GM18499 (cell line): ENCODE measurements around the gene PREX1.
"Not testable (repeated sequence)": the region's sequence is repeated elsewhere in the genome, so short reads cannot be mapped to it uniquely, and the experiment has no call there.

Experiments
- ATAC-seq: cut with Tn5 transposase; IDR thresholded peaks from one replicate; pipeline ENCODE4 v1.9.1; 2021; ENCODE audit warnings: moderate number of reproducible peaks; ENCODE audit not compliant: insufficient read depth, unreplicated experiment

PREX1 gene

DNA sequence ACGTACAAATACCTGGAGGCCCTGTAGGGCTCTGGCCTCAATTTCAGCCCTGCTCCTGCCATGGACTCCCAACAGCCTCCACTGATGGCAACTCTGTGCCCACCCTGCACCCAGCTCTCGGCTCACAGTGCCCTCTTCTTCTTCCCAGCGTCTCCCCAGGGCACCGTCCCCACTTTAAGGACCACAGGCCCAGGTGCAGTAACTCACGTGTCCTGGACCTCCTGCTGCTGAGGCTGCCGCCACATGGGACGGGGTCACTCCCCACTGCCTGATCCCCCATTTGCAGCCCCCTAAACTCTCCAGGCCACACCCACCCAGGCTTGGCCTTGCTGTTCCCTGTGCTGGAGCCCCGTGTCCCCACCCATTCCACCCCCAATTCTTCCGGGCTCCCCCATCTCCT is 223.4 kb downstream of the PREX1 start:
- no peak for ATAC-seq

DNA sequence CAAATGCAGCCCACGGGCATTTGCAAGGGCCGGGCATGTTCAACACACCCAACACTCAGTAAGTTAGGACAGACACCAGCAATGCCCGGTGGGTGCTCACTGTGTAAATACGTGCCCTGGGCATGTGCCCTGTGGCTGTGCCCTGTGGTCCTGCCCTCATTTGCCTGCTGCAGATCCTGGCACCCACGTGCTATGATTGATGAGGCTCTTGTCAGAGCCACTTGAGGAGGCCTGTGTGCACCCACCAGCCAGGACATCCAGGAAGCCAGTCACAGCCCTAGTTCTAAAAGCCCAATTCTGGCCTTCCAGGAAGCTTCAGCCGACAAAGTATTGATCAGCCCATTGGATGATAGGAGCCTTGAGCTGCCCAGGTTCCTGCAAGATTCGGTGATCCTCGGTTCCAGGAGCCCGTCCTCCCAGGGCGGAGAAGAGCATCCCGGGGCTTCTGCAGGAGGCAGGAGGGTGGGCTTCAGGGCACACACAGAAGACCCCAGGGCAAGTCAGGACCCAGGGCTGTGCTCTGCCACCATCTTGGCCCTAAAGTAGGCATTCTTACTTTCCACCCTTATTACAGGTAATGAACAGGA is 223.9 kb downstream of the PREX1 start:
- ATAC-seq, result no peak

DNA sequence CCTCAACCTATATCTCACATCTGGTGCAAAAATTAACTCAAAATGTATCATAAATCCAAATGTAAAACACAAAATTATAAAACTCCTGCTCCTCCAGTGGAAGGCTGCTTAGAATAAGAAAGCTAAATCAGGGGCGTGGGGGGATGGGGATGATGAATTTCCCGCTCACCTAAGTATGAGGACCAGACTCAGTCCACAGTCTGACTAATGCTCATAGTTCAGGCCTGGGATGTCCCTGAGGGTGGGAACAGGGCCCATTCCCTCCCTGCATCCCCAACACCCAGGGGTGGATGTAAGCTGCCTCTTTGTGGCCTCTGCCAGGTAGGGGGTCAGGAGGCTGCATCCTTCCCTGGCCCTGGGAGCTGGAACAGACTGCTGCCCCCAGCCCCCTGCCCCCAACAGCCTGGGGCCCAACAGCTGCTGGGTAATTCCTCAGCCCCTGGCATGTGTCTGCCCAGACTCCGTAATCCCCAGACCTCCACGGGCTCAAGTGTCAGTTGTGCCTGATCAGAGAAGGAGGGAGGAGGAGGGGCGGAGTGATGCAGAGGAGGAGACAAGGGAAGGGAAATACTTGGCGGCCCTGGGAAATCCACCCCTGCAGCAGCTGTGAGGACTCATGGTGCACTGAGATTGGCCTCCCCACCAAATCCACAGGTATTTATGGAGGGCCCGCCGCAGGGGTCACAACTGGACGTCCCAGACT is 224.5 kb downstream of the PREX1 start:
- ATAC-seq, result no peak

DNA sequence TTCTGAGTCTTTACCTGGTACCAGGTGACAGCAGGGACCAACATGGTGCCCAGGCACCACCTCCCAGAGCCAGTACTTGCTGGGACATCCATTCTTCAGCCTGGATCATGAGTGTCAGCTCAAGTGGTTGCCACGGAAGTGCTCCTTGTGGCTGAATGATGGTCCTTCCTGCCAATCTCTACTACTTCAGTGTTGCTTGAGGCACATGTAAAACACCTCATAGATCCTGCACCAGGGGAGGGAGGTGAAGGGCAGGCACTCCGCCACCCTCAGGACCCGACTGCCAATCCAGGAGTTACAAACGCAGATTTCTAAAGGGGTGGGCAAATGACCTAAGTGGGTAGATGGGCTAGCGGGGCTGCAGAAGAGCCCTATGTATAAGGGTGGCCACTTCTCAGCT is 226.0 kb downstream of the PREX1 start:
- no peak for ATAC-seq

DNA sequence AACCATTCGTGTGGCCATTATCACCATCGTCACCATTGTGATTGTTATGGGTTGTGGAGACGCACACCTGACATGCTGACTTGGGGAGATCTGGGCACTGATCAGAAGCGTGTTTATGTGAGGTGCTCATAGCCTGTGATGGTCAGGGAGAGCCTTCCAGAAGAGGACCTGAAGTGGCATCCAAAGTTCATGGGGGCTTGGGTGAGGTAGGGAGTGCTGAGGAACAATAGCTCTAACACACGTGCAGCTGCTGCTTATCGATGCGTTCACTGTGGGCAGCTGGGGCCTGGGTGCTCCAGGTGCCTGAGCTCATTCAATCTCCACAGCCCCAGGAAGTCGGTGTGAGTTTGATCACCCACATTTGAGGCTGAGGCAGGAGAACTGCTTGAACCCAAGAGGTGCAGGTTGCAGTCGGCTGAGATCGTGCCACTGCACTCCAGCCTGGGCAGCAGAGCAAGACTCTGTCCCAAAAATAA is 227.3 kb downstream of the PREX1 start:
- ATAC-seq, result no peak

DNA sequence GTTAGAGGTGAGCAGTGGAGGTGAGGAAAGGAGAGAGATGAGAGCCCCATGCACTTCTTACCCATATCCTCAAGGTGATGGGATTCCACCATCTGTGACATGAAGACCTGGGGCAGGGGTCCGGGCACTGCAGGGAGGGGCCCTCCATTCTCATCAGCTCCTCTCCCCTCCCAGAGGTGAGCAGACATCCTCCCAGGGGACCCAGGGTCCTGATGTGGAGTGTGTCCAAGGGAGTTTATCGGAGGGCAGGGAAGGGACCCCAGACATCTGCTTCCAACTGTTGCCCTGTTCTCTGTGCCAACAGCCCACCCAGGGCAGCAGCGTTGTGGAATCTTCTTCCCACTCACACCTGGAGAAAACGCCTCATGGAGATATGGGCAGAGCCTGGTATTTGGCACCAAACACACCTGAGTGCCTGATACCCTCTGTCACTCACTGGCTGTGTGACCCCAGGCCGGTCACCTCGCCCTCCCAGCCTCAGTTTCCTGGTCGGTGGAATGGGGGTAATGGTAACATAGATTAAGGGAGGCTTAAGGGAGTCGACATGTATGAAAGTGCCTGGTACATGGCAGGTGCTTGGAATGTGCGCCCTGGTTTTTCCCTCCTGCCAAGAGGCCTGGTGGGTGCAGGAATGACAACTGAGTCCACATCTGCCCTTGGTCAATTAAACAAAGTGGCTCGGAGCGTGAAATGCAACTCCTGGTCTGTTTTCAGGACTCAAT is 227.9 kb downstream of the PREX1 start:
- no peak for ATAC-seq

DNA sequence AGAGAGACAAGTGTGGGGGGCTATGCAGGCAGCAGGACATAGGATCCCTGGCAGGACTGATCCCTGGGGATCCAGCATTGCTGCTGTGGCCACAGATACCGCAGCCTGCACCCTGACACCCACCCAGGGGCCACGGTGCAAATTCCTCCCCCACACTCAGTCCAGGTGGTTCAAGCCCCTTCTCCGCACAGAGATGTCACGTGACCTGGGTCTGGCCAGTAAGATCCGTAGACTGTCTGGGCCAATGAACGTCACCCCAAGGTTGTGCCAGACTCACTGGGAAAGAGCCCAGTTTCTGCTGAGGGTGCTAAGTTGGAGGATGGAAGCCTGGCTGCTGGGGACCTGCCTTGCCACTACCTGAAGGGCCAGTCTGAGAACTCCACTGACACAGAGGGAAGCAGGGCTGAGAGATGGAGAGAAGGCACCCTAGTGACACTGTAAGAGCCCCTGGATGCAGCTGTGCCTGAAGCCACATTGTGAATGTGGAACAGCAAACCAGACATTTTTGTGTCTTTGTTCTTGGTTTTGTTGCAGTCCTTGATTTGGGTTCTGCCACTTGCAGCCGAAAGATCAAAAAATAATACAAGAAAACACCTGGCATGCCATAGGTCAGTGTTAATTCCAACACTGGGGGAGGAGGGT is 228.6 kb downstream of the PREX1 start:
- ATAC-seq, result no peak

DNA sequence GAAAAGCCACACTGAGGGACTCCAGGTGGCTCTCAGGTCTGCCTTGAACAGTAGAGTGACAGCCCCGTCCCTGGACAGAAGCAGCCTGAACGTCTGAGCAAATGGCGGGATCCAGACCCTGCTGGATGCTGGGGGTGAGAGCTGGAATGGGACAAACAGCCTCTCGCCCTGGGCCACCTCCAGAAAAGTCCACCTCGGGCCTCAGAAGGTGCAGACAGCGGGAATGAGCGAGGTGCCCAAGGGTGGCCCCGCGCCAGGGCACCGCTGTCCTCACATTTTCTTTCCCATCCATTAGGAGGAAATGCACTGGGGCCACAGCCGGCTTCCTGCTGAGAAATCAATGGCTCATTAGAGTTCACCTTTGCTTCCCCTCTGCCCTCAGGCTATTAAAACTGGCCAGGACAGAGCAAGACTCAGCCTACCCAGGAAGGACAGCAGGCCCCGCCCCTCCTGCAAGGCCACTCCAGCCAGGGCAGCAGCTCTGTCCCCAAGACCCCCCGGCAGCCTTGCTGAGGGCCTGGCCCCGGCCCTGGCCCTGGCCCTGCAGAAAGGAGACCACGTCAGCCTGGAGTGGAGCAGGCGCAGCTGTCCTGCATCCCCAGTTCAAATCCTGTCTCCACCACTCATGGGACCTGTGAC is 229.4 kb downstream of the PREX1 start:
- ATAC-seq, result not testable (repeated sequence)

DNA sequence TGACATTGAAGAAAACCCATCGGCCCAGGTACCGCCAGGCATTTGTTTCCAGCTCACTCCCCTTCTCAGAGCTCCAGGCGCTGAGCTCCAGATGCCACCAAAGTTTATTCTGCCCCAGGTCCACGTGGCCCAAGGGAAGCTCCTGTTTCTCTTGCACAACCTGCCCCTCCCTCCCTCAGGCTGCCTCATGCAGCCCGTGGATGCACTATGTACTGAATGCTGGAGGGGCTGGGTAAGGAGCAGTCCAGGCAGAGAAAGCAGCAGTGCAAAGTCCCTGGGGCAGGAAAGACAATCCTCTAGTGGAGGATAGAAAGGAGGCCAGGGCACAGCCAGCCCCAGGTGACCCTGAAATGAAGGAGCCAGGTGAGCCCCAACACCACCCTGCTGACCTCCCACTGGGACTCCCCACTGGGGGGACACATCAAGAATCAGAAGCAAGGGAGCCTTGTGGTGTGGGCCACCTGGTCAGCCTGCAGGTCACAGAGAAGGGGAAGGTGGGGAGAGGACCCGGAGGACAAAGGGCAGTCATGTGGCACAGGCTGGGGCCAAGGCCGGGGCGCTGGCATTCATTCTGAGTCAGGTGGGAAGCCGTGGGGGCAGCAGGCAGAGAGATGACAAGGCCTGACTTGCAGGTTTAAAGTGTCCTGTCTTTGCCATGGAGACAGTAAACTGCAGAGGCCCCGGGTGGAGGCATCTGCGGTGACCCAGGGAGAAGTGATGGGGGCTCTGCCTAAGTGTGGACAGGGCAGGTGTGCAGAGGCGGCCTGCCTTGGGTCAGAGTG is 230.1 kb downstream of the PREX1 start:
- ATAC-seq, result no peak

DNA sequence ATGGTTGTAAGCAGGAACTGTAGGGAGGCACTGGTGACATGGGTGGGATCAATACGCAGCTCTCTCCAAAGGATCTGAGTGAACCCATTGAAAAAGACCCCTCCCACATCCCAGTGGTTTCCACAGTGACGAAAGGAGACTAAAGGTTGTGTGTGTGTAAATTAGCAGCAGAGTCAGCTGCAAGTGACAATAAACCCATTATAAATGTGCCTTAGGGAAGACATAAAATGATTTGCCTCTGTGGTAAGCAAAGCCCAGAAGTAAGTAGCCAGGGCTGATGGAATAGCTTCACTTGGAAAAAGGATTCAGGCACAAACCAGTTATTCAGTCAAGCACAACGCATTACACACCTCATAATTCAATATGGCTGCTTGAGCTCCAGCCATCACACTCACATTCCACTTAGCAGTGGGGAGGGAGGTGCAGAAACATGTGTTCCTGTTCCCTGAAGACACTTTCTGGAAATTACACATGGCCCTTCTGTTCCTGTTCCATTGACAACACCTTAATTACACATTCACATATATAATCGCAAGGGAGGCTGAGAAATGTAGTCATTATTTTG is 231.4 kb downstream of the PREX1 start:
- no peak for ATAC-seq

DNA sequence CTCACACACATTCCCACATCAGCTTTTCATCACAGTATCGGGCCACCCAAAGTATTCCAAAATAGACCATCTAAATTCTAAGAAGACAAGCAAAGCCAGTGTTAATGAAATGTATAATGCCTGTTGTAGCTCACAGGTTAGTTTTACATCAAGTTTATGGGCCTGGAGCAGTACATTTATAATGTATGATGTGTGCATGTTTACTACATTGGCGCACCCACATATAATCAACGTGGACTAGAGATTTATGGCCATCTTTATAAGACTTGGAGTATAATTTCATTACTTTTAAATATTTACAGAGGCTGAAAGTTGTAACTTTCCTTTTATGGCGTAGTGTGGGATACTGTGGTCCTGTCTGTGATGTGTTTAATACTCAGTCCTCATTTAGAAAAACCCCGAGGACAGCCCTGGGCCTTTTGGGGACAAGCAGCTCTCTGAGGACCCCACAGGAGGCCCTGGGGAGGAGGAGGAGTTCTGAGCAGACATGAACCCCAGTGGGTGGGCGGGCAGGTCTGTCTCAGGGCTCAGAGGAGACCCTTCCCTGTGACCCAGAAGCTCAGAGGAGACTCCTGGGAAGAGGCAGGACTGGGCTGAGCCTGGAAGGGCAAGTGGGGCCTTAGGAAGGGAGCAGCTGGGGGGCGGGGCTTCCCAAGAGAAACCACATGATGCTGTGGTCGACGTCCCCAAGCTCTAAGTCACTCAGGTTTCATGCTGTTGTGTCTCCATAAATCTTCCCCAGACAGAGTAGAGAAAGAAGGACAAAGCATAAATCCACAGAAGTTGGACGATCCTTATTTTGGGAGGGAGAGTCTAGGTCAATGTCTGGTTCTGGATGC is 232.1 kb downstream of the PREX1 start:
- ATAC-seq, result no peak

DNA sequence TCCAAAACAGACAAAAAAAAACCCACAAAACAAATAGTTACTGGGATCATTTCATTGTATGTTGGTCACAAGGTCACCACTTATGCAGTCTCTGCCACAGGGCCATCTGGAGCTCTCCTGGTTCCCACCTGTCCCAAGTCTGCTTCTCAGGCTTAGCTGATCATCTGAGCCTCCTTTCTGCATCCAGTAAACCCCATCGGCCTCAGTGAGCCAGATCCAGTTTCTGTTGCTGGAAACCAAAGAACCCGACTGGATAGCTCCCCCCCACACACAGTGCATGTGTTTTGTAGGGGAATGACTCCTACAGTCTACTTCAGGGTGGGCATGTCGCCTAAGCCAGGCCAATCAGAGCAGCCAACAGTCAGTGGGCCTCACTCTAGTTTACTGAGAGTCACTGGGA is 233.3 kb downstream of the PREX1 start:
- no peak for ATAC-seq

DNA sequence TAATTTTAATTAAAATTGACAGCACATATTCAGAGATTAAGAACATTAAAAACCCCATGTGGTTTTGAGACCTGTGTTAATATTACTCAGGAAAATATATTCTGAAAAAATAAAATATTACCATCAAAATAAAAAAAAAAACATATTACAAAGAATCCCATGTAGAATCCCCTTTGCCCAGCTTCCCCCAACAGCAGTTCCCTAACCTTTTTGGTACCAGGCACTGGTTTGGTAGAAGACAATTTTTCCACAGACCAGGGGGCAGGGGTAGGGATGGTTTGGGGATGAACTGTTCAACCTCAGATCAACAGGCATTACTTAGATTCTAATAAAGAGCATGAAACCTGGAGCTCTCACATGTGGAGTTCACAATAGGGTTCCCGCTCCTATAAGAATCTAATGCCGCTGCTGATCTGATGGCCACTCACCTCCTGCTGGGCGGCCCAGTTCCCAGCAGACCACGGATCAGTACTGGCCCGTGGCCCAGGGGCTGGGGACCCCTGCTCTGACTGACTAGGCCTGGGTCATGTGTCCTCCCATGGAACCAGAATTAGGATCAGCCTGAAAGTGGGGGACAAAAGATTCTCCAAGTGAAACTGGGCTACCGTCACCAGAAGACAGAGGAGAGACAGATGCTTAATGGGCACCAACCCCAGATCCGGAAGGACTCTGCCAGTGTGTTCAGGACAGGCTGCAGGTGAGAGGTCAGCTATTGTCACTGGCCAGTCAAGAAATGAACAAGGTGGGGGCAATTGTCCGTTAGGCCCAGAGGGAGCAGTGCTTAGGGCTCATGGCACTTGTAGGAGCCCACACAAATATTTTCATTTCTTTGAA is 235.5 kb downstream of the PREX1 start:
- no peak for ATAC-seq

DNA sequence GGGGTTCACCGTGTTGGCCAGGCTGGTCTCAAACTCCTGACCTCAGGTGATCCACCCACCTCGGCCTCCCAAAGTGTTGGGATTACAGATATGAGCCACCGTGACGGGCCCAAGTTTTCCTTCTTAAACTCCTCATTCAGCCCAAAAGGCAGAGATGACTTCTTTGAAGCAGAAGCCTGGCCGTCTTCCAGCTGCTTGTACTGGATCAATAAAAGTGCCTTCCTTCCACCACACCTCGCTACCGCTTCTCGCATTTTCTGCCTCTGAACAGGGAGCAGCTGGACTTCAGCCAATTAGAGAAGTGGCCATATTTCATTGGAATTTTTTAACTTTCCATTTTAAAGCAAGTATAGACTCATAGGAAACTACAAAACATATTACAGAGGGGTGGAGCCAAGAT is 241.1 kb downstream of the PREX1 start:
- ATAC-seq, result no peak

DNA sequence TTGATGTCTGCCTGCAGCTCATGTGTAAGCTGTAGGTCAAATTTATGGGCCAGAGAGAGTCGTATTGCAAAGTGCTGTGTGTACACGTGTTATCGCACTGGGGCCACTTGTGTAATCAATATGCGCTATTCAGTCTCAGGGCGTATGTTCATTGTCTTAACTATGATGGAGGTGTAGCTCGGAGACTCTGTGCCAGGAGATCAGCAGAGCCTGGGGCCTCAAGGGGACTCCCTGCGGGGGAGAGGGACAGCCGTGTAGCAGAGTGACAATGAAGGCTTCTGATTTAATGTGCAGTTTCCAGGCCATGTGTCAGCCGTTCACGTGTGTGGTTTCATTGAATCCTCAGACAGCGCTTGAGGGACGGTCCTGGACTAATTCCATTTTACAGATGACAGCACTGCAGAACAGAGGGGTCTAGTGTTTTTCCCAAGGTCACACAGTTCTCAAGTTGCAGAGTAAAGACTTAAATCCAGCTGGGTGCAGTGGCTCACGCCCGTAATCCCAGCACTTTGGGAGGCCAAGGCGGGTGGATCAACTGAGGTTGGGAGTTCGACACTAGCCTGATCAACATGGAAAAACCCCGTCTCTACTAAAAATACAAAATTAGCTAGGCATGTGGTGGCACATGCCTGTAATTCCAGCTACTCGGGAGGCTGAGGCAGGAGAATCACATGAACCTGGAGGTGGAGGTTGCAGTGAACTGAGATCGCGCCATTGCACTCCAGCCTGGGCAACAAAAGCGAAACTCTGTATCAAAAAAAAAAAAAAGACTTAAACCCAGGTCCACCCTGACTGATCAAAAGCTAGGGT is 242.5 kb downstream of the PREX1 start:
- ATAC-seq, result no peak

DNA sequence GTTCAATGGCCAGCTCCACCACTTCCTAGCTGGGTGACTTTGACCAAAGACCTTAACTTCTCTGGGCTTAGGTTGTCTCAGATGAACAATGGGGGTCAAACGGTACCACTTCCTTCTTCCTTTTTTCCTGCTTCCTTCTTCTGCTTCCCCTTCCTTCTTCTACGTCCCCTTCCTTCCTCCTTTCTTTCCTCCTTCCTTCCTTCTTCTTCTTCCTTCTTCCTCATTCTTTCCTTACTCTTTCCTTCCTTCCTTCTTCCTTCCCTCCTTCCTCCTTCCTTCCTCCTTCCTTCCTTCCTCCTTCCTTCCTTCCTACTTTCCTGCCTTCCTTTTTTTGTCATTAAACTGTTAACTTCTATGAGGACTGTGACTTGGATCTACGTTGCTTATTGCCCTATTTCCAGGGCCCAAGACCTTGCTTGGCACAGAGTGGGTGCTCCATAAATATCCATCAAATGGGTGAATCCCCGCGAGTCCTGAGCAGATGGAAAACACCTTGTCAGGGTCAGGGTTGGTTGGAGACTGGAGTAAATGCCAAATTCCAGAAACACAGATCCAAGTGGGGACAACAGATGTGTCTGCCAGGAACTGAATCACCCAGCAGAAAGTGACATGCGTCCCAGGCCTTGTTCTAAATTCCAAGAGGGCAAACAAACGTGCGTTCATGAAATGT is 243.3 kb downstream of the PREX1 start:
- no peak for ATAC-seq
